Tibial nerve (tissue), 4 donors: ENCODE measurements around the gene SLC38A3. TPM values are rescaled to one million over a fixed set of nuclear protein-coding genes. Genes with fewer than 3 reads are reported as not detected.
A peak's percentile ranks its signal among the peaks of the same experiment; 100 is the strongest.

ENCODE experiments used
- DNase-seq, 2 donors: peaks; one replicate each; pipeline ENCODE4 v3.0.0-alpha.2; 2019; ENCODE audit warnings: low spot score in 2 of 2
- H3K27ac ChIP-seq, 4 donors: fragments of 200-600 bp; sonication (generic) in 3 of 4; one replicate each; pipeline ENCODE4 v1.5.1; 2017 to 2019; ENCODE audit warnings: mild to moderate bottlenecking in 1 of 4
- H3K27me3 ChIP-seq, 2 donors: fragments of 200-600 bp; sonication (generic) in 1 of 2; one replicate each; pipeline versions ENCODE4 v1.5.1 to v1.6.0; 2017 to 2019
- H3K36me3 ChIP-seq, 3 donors: fragments of 200-600 bp; sonication (generic); one replicate each; pipeline ENCODE4 v1.5.1; 2018 to 2019
- H3K4me1 ChIP-seq, 4 donors: fragments of 200-600 bp; sonication (generic) in 3 of 4; one replicate each; pipeline ENCODE4 v1.5.1; 2017 to 2019
- H3K4me3 ChIP-seq, 4 donors: fragments of 200-600 bp; sonication (generic) in 3 of 4; one replicate each; pipeline ENCODE4 v1.5.1; 2017 to 2019; ENCODE audit warnings: mild to moderate bottlenecking in 1 of 4, moderate library complexity in 1 of 4
- H3K9me3 ChIP-seq, 4 donors: fragments of 200-600 bp; sonication (generic) in 3 of 4; one replicate each; pipeline ENCODE4 v1.5.1; 2017 to 2019
- EP300 ChIP-seq, 2 donors: sonication (generic); formaldehyde crosslinking; IDR thresholded peaks; one replicate each; pipeline ENCODE4 v1.6.1; 2017; ENCODE audit warnings: antibody characterized with exemption in 2 of 2, mild to moderate bottlenecking in 1 of 2
- POLR2A ChIP-seq, 2 donors: fragments of 450-650 bp; IDR thresholded peaks; one replicate each; pipeline ENCODE4 v1.6.1; 2017; ENCODE audit warnings: antibody characterized with exemption in 2 of 2, mild to moderate bottlenecking in 2 of 2, moderate library complexity in 2 of 2
- WGBS, 2 donors: methylation state at CpG; one replicate each; pipeline ENCODE4 v1.1.5; 2018; 5-methylcytosine and 5-hydroxymethylcytosine counted together
- total RNA-seq, 4 donors: library from RNA; depleted of rRNA; stranded (reverse); fragments of >200 nt; gene quantifications; one replicate each; pipeline ENCODE4 v1.1.0, GENCODE V29; 2016
- TF ChIP-seq, protein P1 (sequence below), 5 experiments: fragments of 200-600 bp in 3 of 5; fragments of 450-650 bp in 2 of 5; sonication (generic) in 3 of 5; IDR thresholded peaks; one replicate each; pipeline ENCODE4 v1.5.1; 2016 to 2019; ENCODE audit warnings: antibody characterized with exemption in 5 of 5, mild to moderate bottlenecking in 3 of 5, moderate library complexity in 2 of 5

Gene SLC38A3
- total RNA-seq, 4 donors from 2014 or later, result 0.21 to 8.1 (median 1.5) TPM

DNA sequence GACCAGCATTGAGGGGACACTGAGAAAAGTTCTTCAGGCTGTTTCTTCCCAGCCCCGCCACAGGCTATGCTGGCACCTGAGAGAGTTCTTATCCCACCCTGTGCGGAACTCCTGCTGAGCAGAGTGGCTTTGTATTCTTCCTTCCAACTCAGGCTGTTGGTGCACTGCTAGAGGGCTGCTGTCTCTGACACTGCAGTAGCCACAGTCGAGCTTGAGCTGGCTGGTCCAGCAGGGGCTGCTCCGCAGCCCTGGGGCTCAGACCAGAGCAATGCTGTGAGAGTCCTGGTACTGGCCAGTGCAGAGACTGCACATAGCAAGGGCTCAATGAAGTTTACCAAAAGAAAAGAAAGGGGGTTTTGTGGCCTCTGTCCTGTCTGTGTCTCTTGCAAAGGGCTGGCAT lies 34.6 kb downstream of the SLC38A3 start:
- Histone ChIP-seq H3K27me3 (no peaks in the 10 kb centered on the region), H3K9me3 (no peaks in the 10 kb centered on the region), H3K4me3 (no peak overlapping the region), H3K36me3 (peaks cover 0 to 10% (median 0%) of the 10 kb centered on the region in 3 donors), H3K4me1 (peaks cover 0 to 74% (median 72%) of the 10 kb centered on the region in 4 donors), H3K27ac (peak overlapping the region; percentile 23 to 96 (median 88))
- TF ChIP-seq, protein P1, sequence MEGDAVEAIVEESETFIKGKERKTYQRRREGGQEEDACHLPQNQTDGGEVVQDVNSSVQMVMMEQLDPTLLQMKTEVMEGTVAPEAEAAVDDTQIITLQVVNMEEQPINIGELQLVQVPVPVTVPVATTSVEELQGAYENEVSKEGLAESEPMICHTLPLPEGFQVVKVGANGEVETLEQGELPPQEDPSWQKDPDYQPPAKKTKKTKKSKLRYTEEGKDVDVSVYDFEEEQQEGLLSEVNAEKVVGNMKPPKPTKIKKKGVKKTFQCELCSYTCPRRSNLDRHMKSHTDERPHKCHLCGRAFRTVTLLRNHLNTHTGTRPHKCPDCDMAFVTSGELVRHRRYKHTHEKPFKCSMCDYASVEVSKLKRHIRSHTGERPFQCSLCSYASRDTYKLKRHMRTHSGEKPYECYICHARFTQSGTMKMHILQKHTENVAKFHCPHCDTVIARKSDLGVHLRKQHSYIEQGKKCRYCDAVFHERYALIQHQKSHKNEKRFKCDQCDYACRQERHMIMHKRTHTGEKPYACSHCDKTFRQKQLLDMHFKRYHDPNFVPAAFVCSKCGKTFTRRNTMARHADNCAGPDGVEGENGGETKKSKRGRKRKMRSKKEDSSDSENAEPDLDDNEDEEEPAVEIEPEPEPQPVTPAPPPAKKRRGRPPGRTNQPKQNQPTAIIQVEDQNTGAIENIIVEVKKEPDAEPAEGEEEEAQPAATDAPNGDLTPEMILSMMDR (IDR thresholded peaks at IDR 0.05), result no peak
- TF ChIP-seq EP300 (IDR thresholded peaks at IDR 0.05) (no peak), POLR2A (IDR thresholded peaks at IDR 0.05) (no peak)
- WGBS, 2 donors, result 72 to 77% methylated on average over 4 of the region's 4 CpGs
- DNase-seq, result no peak

DNA sequence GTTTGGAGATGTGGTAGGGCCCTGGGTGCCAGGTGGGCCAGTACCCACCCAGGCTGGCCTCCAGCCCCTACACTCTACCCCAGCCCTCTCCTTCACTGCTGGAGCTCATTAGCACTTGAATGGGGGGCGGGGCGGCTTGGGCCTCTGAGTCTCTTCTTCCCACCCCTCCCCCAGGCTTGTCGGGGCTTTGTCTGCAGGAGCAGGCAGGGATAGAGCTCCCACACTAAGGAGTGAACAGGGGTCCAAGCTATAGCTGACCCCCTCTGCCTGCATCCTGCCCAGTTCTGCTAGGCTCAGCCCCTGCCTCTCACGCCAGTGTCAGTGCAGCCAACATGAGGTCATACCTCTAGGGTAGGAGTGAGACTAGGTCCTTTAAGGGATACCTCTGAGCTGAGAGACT lies 36.1 kb downstream of the SLC38A3 start:
- H3K4me1 ChIP-seq, result peaks cover 0 to 80% (median 78%) of the 10 kb centered on the region in 4 donors
- no peak overlapping the region for H3K4me3 ChIP-seq
- peaks cover 0 to 10% (median 0%) of the 10 kb centered on the region in 3 donors for H3K36me3 ChIP-seq
- WGBS, 2 donors, result 33 to 44% methylated on average over 4 of the region's 4 CpGs
- H3K27ac ChIP-seq, result peak overlapping the region in 3 of 4 donors; percentile 75 to 96 (median 84)
- no peak for DNase-seq
- no peaks in the 10 kb centered on the region for H3K27me3 ChIP-seq
- H3K9me3 ChIP-seq, result no peaks in the 10 kb centered on the region
- TF ChIP-seq EP300 (IDR thresholded peaks at IDR 0.05) (no peak), POLR2A (IDR thresholded peaks at IDR 0.05) (no peak)
- TF ChIP-seq, protein P1 (IDR thresholded peaks at IDR 0.05), result no peak

DNA sequence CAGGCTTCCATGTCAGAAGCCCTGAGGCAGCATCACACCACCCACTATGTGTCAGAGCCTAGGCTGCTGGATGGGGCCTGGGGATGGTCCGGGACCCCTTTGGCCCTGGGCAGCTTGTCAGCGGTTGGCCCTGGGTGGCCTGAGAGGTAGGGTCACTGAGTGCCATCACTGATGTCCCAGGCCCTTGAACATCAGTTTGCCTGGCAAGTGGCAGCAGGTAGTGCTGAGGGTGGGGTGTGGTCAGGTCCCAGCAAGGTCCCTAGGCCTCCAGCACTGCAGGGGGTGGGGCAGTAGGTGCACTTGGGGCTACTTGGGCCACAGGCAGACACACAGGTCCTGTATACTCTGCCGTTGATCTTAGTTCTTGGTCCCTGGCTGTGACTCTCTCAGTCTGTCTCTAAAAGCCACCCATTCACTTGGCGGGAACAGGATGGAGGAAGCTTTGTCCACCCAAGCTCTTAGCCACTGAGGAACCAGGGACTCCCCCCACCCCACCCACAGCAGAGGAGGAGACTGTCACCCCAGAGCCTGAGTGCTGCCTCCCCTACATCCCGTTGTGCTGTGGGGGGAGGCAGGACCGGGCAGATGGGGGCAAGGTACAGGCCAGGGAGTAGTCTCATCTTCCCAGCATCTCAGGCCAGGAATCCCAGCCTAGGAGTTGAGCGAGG lies 36.8 kb downstream of the SLC38A3 start:
- no peak for DNase-seq
- Histone ChIP-seq H3K9me3 (no peaks in the 10 kb centered on the region), H3K4me1 (peaks cover 0 to 87% (median 85%) of the 10 kb centered on the region in 4 donors), H3K27ac (peak overlapping the region; percentile 26 to 96 (median 80)), H3K36me3 (peaks cover 0 to 10% (median 0%) of the 10 kb centered on the region in 3 donors), H3K27me3 (no peaks in the 10 kb centered on the region), H3K4me3 (no peak overlapping the region)
- WGBS, 2 donors, result 39 to 66% methylated on average over 3 to 5 of the region's 7 CpGs
- TF ChIP-seq POLR2A (IDR thresholded peaks at IDR 0.05) (no peak), EP300 (IDR thresholded peaks at IDR 0.05) (no peak)
- TF ChIP-seq, protein P1 (IDR thresholded peaks at IDR 0.05), result no peak

DNA sequence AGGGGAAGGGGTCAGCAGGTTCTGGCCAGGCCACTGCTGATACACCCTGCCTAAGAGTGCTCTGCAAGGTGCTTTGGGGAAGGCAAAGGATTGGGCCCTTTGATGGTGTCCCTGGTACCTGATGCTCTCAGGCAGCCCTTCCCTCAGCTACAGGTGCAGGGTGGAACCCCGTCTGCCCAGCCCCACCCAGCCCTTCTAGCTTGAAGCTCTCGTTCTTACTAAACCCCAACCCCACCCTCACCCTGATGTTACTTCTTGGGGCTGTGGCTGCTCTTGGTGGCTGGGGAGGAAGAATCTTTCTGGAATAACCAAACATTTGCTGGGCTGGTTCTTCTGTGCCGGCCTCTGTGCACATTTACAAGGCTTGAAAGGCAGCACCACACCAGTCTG lies 37.3 kb downstream of the SLC38A3 start:
- H3K9me3 ChIP-seq, result no peaks in the 10 kb centered on the region
- peak in 1 of 2 donors; percentile 4 for DNase-seq
- no peaks in the 10 kb centered on the region for H3K27me3 ChIP-seq
- H3K4me3 ChIP-seq, result no peak overlapping the region
- TF ChIP-seq POLR2A (IDR thresholded peaks at IDR 0.05), result no peak
- no peak for TF ChIP-seq EP300 (IDR thresholded peaks at IDR 0.05)
- TF ChIP-seq, protein P1 (IDR thresholded peaks at IDR 0.05), result no peak
- peaks cover 0 to 92% (median 90%) of the 10 kb centered on the region in 4 donors for H3K4me1 ChIP-seq
- WGBS, 2 donors, result 40 to 47% methylated on average over 3 of the region's 3 CpGs
- peak overlapping the region; percentile 26 to 96 (median 80) for H3K27ac ChIP-seq
- peaks cover 0 to 10% (median 0%) of the 10 kb centered on the region in 3 donors for H3K36me3 ChIP-seq

DNA sequence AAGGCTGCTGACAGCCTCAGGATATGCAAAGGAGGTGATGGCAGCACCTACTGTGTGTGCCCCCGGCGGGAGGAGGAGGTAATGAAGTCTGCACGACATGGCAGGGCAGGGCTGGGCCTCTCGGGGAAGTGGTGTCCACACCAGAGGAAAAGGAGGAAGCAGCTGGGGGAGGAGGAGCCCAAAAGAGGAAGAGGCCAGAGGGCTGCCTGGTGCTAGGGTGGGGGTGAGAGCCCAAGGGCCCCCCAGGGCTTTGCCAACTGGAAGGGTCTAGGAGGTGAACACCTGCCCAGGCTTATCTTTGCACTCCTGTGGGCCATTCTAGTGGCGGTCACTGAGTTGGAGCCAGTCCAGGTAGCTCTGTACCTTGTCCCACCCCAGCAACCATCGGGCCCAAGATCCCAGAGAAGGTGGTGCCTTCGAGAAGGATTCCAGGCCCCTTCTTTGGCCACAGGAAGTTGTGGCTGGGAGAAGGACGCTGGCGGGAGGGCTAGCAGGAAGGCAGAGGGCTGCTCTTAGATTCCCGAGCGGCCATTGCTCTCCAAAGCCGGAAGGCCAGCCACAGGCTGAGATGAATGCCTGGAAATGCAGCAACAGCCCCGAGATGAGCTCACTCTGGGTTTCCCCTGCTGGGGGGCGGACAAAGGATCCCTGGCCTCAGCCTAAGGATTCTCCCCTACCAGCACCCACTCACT lies 37.9 kb downstream of the SLC38A3 start:
- no peaks in the 10 kb centered on the region for H3K27me3 ChIP-seq
- peaks cover 0 to 99% (median 97%) of the 10 kb centered on the region in 4 donors for H3K4me1 ChIP-seq
- peak overlapping the region; percentile 58 to 96 (median 80) for H3K27ac ChIP-seq
- WGBS, 2 donors, result 12 to 16% methylated on average over 10 to 14 of the region's 14 CpGs
- no peaks in the 10 kb centered on the region for H3K9me3 ChIP-seq
- DNase-seq, result peak in 1 of 2 donors; percentile 31
- H3K36me3 ChIP-seq, result peaks cover 0 to 17% (median 0%) of the 10 kb centered on the region in 3 donors
- no peak for TF ChIP-seq POLR2A (IDR thresholded peaks at IDR 0.05)
- TF ChIP-seq, protein P1 (IDR thresholded peaks at IDR 0.05), result peak in 1 of 5 experiments; percentile 29
- peak in 1 of 2 donors; percentile 29 for TF ChIP-seq EP300 (IDR thresholded peaks at IDR 0.05)
- peak overlapping the region in 1 of 4 donors; percentile 9 for H3K4me3 ChIP-seq
